ENCODE results near the gene ARID5B. TPM values are rescaled to one million over a fixed set of nuclear protein-coding genes. Genes with fewer than 3 reads are reported as not detected.

ARID5B gene
- total RNA-seq, 1 donor, result 94.1 TPM

DNA sequence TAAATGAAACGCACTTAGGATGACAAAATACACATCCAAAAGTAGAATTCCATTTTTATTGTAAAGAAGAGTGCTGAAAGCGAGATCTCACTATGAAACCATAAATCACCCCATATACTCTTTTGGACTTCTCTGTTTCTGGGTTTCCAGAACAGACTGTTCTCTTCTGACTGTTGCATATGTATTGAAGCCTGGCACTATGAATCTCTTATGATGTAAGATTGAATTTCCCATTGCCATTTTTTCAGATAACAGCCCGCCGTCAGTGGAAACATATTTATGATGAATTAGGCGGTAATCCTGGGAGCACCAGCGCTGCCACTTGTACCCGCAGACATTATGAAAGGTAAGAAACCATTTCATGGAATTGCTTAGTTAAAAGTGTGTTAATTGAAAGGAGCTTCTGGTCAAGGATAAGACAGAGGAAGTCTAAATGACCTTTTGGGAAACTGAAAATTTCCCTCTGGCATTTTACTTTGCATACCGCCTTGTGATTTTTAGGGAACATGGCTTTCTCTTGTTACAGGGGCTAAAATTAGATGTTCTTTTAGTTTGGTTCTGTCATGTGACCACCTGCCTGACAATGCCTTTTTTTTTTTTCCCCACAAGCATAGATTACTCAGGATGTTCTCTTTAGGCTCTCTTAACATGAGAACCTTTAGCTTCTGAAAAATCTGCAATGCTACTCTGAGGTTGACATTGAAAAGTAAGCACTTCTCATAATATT lies 168.1 kb downstream of the ARID5B start:
- no peak for TF ChIP-seq CTCF (IDR thresholded peaks at IDR 0.05; ENCODE audit: extremely low read depth, low read depth, low read length)
- H3K4me3 ChIP-seq (ENCODE audit: insufficient read depth, low read length), result no peak overlapping the region
- peak overlapping the region; percentile 26 for H3K27ac ChIP-seq (ENCODE audit: low read depth, low read length)
- H3K79me2 ChIP-seq (ENCODE audit: insufficient read depth, low read length), result peaks cover 71% of the 10 kb centered on the region
- no peak overlapping the region for H2AFZ ChIP-seq (ENCODE audit: low read length)
- no peaks in the 10 kb centered on the region for H3K27me3 ChIP-seq (ENCODE audit: insufficient read depth, low read length)
- H3K4me1 ChIP-seq (ENCODE audit: insufficient read depth, low read length), result peaks cover 29% of the 10 kb centered on the region
- H4K20me1 ChIP-seq (ENCODE audit: insufficient read depth, low read length), result peaks cover 16% of the 10 kb centered on the region
- no peak overlapping the region for H3K4me2 ChIP-seq (ENCODE audit: insufficient read depth, low read length)
- DNase-seq (ENCODE audit: insufficient read length, low spot score, missing footprints), result no peak
- peaks cover 97% of the 10 kb centered on the region for H3K36me3 ChIP-seq (ENCODE audit: insufficient read depth, low read length)
- no peaks in the 10 kb centered on the region for H3K9me3 ChIP-seq (ENCODE audit: low read depth, low read length)

GRCh38 chr10:62071846-62072281 lies 170.4 kb downstream of the ARID5B start:
- no peak for TF ChIP-seq CTCF (IDR thresholded peaks at IDR 0.05; ENCODE audit: extremely low read depth, low read depth, low read length)
- H3K27ac ChIP-seq (ENCODE audit: low read depth, low read length), result peak overlapping the region; percentile 61
- no peaks in the 10 kb centered on the region for H3K27me3 ChIP-seq (ENCODE audit: insufficient read depth, low read length)
- peaks cover 94% of the 10 kb centered on the region for H3K36me3 ChIP-seq (ENCODE audit: insufficient read depth, low read length)
- peaks cover 11% of the 10 kb centered on the region for H4K20me1 ChIP-seq (ENCODE audit: insufficient read depth, low read length)
- H3K4me1 ChIP-seq (ENCODE audit: insufficient read depth, low read length), result peaks cover 49% of the 10 kb centered on the region
- H3K9me3 ChIP-seq (ENCODE audit: low read depth, low read length), result no peaks in the 10 kb centered on the region
- no peak overlapping the region for H2AFZ ChIP-seq (ENCODE audit: low read length)
- H3K4me2 ChIP-seq (ENCODE audit: insufficient read depth, low read length), result no peak overlapping the region
- DNase-seq (ENCODE audit: insufficient read length, low spot score, missing footprints), result no peak
- no peak overlapping the region for H3K4me3 ChIP-seq (ENCODE audit: insufficient read depth, low read length)
- H3K79me2 ChIP-seq (ENCODE audit: insufficient read depth, low read length), result peaks cover 73% of the 10 kb centered on the region

DNA sequence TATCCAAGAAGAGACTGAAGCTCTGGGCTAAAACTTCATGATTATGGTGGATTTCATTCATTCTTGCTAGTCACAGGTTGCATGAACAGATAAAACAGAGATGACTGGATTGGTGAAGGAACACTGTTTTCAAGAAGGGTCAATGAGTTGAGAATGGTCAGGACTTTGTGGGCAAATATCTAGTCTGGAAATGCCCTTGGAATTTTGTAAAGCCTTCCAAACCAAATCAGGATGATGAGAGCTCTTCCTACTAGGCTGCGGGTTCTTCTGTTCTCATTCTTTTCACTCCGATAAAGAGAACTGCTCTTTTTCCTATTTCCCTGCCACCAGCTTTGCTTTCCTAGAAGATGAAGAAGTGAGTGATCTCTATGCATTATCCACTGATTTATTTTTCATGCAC lies 171.4 kb downstream of the ARID5B start:
- H3K79me2 ChIP-seq (ENCODE audit: insufficient read depth, low read length), result peaks cover 73% of the 10 kb centered on the region
- no peak overlapping the region for H3K4me3 ChIP-seq (ENCODE audit: insufficient read depth, low read length)
- DNase-seq (ENCODE audit: insufficient read length, low spot score, missing footprints), result no peak
- H3K4me1 ChIP-seq (ENCODE audit: insufficient read depth, low read length), result peaks cover 57% of the 10 kb centered on the region
- no peak for TF ChIP-seq CTCF (IDR thresholded peaks at IDR 0.05; ENCODE audit: extremely low read depth, low read depth, low read length)
- peak overlapping the region; percentile 61 for H3K27ac ChIP-seq (ENCODE audit: low read depth, low read length)
- H3K36me3 ChIP-seq (ENCODE audit: insufficient read depth, low read length), result peaks cover 87% of the 10 kb centered on the region
- H2AFZ ChIP-seq (ENCODE audit: low read length), result no peak overlapping the region
- no peaks in the 10 kb centered on the region for H3K9me3 ChIP-seq (ENCODE audit: low read depth, low read length)
- H3K4me2 ChIP-seq (ENCODE audit: insufficient read depth, low read length), result peak overlapping the region; percentile 20
- H4K20me1 ChIP-seq (ENCODE audit: insufficient read depth, low read length), result peaks cover 7% of the 10 kb centered on the region
- H3K27me3 ChIP-seq (ENCODE audit: insufficient read depth, low read length), result no peaks in the 10 kb centered on the region

GRCh38 chr10:62073429-62073828 lies 171.9 kb downstream of the ARID5B start:
- DNase-seq (ENCODE audit: insufficient read length, low spot score, missing footprints), result no peak
- Histone ChIP-seq H3K27me3 (ENCODE audit: insufficient read depth, low read length) (no peaks in the 10 kb centered on the region), H3K9me3 (ENCODE audit: low read depth, low read length) (no peaks in the 10 kb centered on the region), H3K79me2 (ENCODE audit: insufficient read depth, low read length) (peaks cover 78% of the 10 kb centered on the region), H3K4me1 (ENCODE audit: insufficient read depth, low read length) (peaks cover 62% of the 10 kb centered on the region), H3K4me3 (ENCODE audit: insufficient read depth, low read length) (no peak overlapping the region), H3K4me2 (ENCODE audit: insufficient read depth, low read length) (peak overlapping the region; percentile 20), H3K27ac (ENCODE audit: low read depth, low read length) (peak overlapping the region; percentile 61), H2AFZ (ENCODE audit: low read length) (no peak overlapping the region), H3K36me3 (ENCODE audit: insufficient read depth, low read length) (peaks cover 87% of the 10 kb centered on the region), H4K20me1 (ENCODE audit: insufficient read depth, low read length) (peaks cover 7% of the 10 kb centered on the region)
- TF ChIP-seq CTCF (IDR thresholded peaks at IDR 0.05; ENCODE audit: extremely low read depth, low read depth, low read length), result no peak
